Breast epithelium (tissue), 4 donors: ENCODE data around the gene ERGIC1. TPM values are rescaled to one million over a fixed set of nuclear protein-coding genes. Genes with fewer than 3 reads are reported as not detected.

Source experiments
- DNase-seq, 2 donors: peaks; one replicate each; pipeline ENCODE4 v3.0.0-alpha.2; 2019; ENCODE audit warnings: low spot score in 2 of 2
- H3K27ac ChIP-seq, 2 donors: fragments of 200-600 bp; sonication (generic) in 1 of 2; one replicate each; pipeline ENCODE4 v1.5.1; 2016 to 2019; ENCODE audit warnings: mild to moderate bottlenecking in 1 of 2
- H3K27me3 ChIP-seq, 2 donors: fragments of 200-600 bp; sonication (generic) in 1 of 2; one replicate each; pipeline versions ENCODE4 v1.5.1 to v1.6.0; 2017 to 2019; ENCODE audit warnings: control low read depth in 1 of 2, mild to moderate bottlenecking in 1 of 2
- H3K36me3 ChIP-seq: fragments of 200-600 bp; one replicate; pipeline ENCODE4 v1.5.1; 2019
- H3K4me1 ChIP-seq, 2 donors: fragments of 200-600 bp; sonication (generic); one replicate each; pipeline ENCODE4 v1.5.1; 2016 to 2019; ENCODE audit warnings: control low read depth in 1 of 2
- H3K4me3 ChIP-seq, 3 donors: fragments of 200-600 bp; sonication (generic); 1 replicate in 2 of 3; 2 replicates in 1 of 3; pipeline ENCODE4 v1.5.1; 2016 to 2019; ENCODE audit warnings: mild to moderate bottlenecking in 3 of 3, moderate library complexity in 2 of 3
- H3K9me3 ChIP-seq, 2 donors: fragments of 200-600 bp; sonication (generic) in 1 of 2; one replicate each; pipeline ENCODE4 v1.5.1; 2016 to 2019; ENCODE audit warnings: control low read depth in 1 of 2
- CTCF ChIP-seq, 3 donors: fragments of 450-650 bp; IDR thresholded peaks; one replicate each; pipeline ENCODE4 v1.5.1; 2016 to 2017; ENCODE audit warnings: antibody characterized with exemption in 3 of 3, mild to moderate bottlenecking in 3 of 3, moderate library complexity in 3 of 3
- POLR2A ChIP-seq: fragments of 450-650 bp; IDR thresholded peaks from one replicate; pipeline ENCODE4 v1.6.1; 2016; ENCODE audit warnings: antibody characterized with exemption, mild to moderate bottlenecking, moderate library complexity
- POLR2AphosphoS5 ChIP-seq, 3 donors: sonication (generic); formaldehyde crosslinking; IDR thresholded peaks; one replicate each; pipeline ENCODE4 v1.6.1; 2017; ENCODE audit warnings: antibody characterized with exemption in 3 of 3
- intact Hi-C: fragments of 100-400 bp; cut with DNase I; formaldehyde crosslinking; loops from one replicate; pipeline ENCODE4 v1.15.1; 2023; ENCODE audit warnings: low total_unique reads
- total RNA-seq, 3 donors: library from RNA; depleted of rRNA; stranded (reverse); fragments of >200 nt; gene quantifications; one replicate each; pipeline ENCODE4 v1.1.0, GENCODE V29; 2016

Gene ERGIC1
- total RNA-seq, 3 donors from 2014 or later: 86.6 to 139 (median 95.2) TPM

GRCh38 chr5:172864747-172865146, 30.7 kb downstream of the ERGIC1 start:
- intact Hi-C loops: loop anchor here (10.0 kb wide), 1 partner anchor 90 kb away; the partner anchor contains the start of gene DUSP1
- Histone ChIP-seq H3K4me1 (peaks cover 15 to 41% of the 10 kb centered on the region in 2 donors), H3K9me3 (no peaks in the 10 kb centered on the region), H3K36me3 (no peaks in the 10 kb centered on the region), H3K27me3 (no peaks in the 10 kb centered on the region), H3K4me3 (no peak overlapping the region), H3K27ac (peak overlapping the region in 1 of 2 donors; percentile 44)
- TF ChIP-seq CTCF (IDR thresholded peaks at IDR 0.05): no peak
- TF ChIP-seq POLR2A: no peak
- TF ChIP-seq POLR2AphosphoS5 (IDR thresholded peaks at IDR 0.05): no peak
- DNase-seq: no peak

GRCh38 chr5:172866378-172866777, 32.3 kb downstream of the ERGIC1 start:
- Histone ChIP-seq H3K4me1 (peaks cover 3 to 42% of the 10 kb centered on the region in 2 donors), H3K36me3 (no peaks in the 10 kb centered on the region), H3K9me3 (no peaks in the 10 kb centered on the region), H3K27ac (peak overlapping the region; percentile 45 to 62), H3K27me3 (no peaks in the 10 kb centered on the region), H3K4me3 (no peak overlapping the region)
- TF ChIP-seq POLR2A: no peak
- no peak for TF ChIP-seq POLR2AphosphoS5 (IDR thresholded peaks at IDR 0.05)
- no peak for TF ChIP-seq CTCF (IDR thresholded peaks at IDR 0.05)
- intact Hi-C loops: loop anchor here (10.0 kb wide), 1 partner anchor 92 kb away; the partner anchor contains the start of gene DUSP1
- DNase-seq: no peak

GRCh38 chr5:172866802-172867748, 33.0 kb downstream of the ERGIC1 start:
- peaks cover 3 to 38% of the 10 kb centered on the region in 2 donors for H3K4me1 ChIP-seq
- no peaks in the 10 kb centered on the region for H3K36me3 ChIP-seq
- H3K4me3 ChIP-seq: no peak overlapping the region
- no peak for DNase-seq
- TF ChIP-seq POLR2A: no peak
- TF ChIP-seq CTCF (IDR thresholded peaks at IDR 0.05): no peak
- no peak for TF ChIP-seq POLR2AphosphoS5 (IDR thresholded peaks at IDR 0.05)
- H3K27ac ChIP-seq: peak overlapping the region; percentile 88 to 93
- intact Hi-C loops: loop anchor here (10.0 kb wide), 1 partner anchor 92 kb away; the partner anchor contains the start of gene DUSP1
- no peaks in the 10 kb centered on the region for H3K9me3 ChIP-seq
- no peaks in the 10 kb centered on the region for H3K27me3 ChIP-seq

- Histone ChIP-seq H3K27me3 (no peaks in the 10 kb centered on the region), H3K27ac (peak overlapping the region; percentile 88 to 93), H3K4me1 (peaks cover 3 to 43% of the 10 kb centered on the region in 2 donors), H3K36me3 (no peaks in the 10 kb centered on the region), H3K9me3 (no peaks in the 10 kb centered on the region), H3K4me3 (no peak overlapping the region)
- TF ChIP-seq POLR2AphosphoS5 (IDR thresholded peaks at IDR 0.05) (no peak), POLR2A (no peak), CTCF (IDR thresholded peaks at IDR 0.05) (no peak)
- intact Hi-C loops: loop anchor here (10.0 kb wide), 1 partner anchor 93 kb away; the partner anchor contains the start of gene DUSP1
- no peak for DNase-seq
Observed at GRCh38 chr5:172867761-172868435, 33.8 kb downstream of the ERGIC1 start.
